Breast epithelium (tissue), 3 donors: Measurements from ENCODE around the gene EFNA1.

Source experiments
- CTCF ChIP-seq, 3 donors: fragments of 450-650 bp; IDR thresholded peaks; one replicate each; pipeline ENCODE4 v1.5.1; 2016 to 2017; ENCODE audit warnings: antibody characterized with exemption in 3 of 3, mild to moderate bottlenecking in 3 of 3, moderate library complexity in 3 of 3
- POLR2A ChIP-seq: fragments of 450-650 bp; IDR thresholded peaks from one replicate; pipeline ENCODE4 v1.6.1; 2016; ENCODE audit warnings: antibody characterized with exemption, mild to moderate bottlenecking, moderate library complexity
- POLR2AphosphoS5 ChIP-seq, 3 donors: sonication (generic); formaldehyde crosslinking; IDR thresholded peaks; one replicate each; pipeline ENCODE4 v1.6.1; 2017; ENCODE audit warnings: antibody characterized with exemption in 3 of 3

- TF ChIP-seq CTCF (IDR thresholded peaks at IDR 0.05) (no peak), POLR2A (no peak), POLR2AphosphoS5 (IDR thresholded peaks at IDR 0.05) (no peak)
These were observed 4.2 kb downstream of the EFNA1 start for GRCh38 chr1:155131856-155132255.
